SK-N-SH treated with all-trans-retinoic acid at 6 μM for 48 hours (cell line): ENCODE results near the gene TP53AIP1.

Source experiments
- ATAC-seq: fragments of 200-7000 bp; cut with Tn5 transposase; 3 replicates; pipeline ENCODE4 v1.9.1; 2020; ENCODE audit warnings: mild to moderate bottlenecking, moderate library complexity
- ARNTL ChIP-seq: fragments of 450-650 bp; formaldehyde crosslinking; IDR thresholded peaks from 2 replicates; pipeline ENCODE4 v1.5.0; 2020; ENCODE audit warnings: low read depth, mild to moderate bottlenecking, moderate library complexity, borderline replicate concordance
- BACH2 ChIP-seq: fragments of 250-450 bp; sonication (Bioruptor Pico); IDR thresholded peaks from 2 replicates; pipeline ENCODE4 v1.9.0; 2021; ENCODE audit warnings: mild to moderate bottlenecking, borderline replicate concordance
- CSDC2 ChIP-seq: fragments of 250-450 bp; sonication (Bioruptor Pico); IDR thresholded peaks from 2 replicates; pipeline ENCODE4 v1.5.0; 2020; ENCODE audit warnings: mild to moderate bottlenecking, moderate library complexity
- CSRNP3 ChIP-seq: fragments of 250-450 bp; sonication (Bioruptor Pico); IDR thresholded peaks from 2 replicates; pipeline ENCODE4 v1.5.1; 2021; ENCODE audit warnings: mild to moderate bottlenecking, moderate library complexity
- ESRRG ChIP-seq: fragments of 250-450 bp; sonication (Bioruptor Pico); IDR thresholded peaks from 2 replicates; pipeline ENCODE4 v1.6.1; 2021; ENCODE audit warnings: mild to moderate bottlenecking
- GLIS3 ChIP-seq: fragments of 250-450 bp; sonication (Bioruptor Pico); IDR thresholded peaks from 2 replicates; pipeline ENCODE4 v1.5.0; 2020; ENCODE audit warnings: mild to moderate bottlenecking, moderate library complexity
- ISL1 ChIP-seq: fragments of 250-450 bp; sonication (Bioruptor Pico); IDR thresholded peaks from 2 replicates; pipeline ENCODE4 v2.1.2; 2022; ENCODE audit warnings: mild to moderate bottlenecking, moderate library complexity
- OSR1 ChIP-seq: fragments of 250-450 bp; sonication (Bioruptor Pico); IDR thresholded peaks from 2 replicates; pipeline ENCODE4 v1.8.0; 2022; ENCODE audit warnings: moderate library complexity, mild to moderate bottlenecking, inconsistent platforms
- PPARA ChIP-seq: fragments of 250-450 bp; sonication (Bioruptor Pico); IDR thresholded peaks from 2 replicates; pipeline ENCODE4 v1.5.0; 2020; ENCODE audit warnings: mild to moderate bottlenecking, borderline replicate concordance
- RARB ChIP-seq: fragments of 250-450 bp; sonication (Bioruptor Pico); IDR thresholded peaks from 2 replicates; pipeline ENCODE4 v1.8.0; 2021; ENCODE audit warnings: mild to moderate bottlenecking, moderate library complexity
- SNAI2 ChIP-seq: fragments of 250-450 bp; sonication (Bioruptor Pico); IDR thresholded peaks from 2 replicates; pipeline ENCODE4 v1.5.0; 2020; ENCODE audit warnings: mild to moderate bottlenecking, moderate library complexity
- TCF4 ChIP-seq: fragments of 250-450 bp; sonication (Bioruptor Pico); IDR thresholded peaks from 2 replicates; pipeline ENCODE4 v1.8.0; 2021; ENCODE audit warnings: mild to moderate bottlenecking, moderate library complexity, borderline replicate concordance
- TOX ChIP-seq: fragments of 250-450 bp; sonication (Bioruptor Pico); IDR thresholded peaks from 2 replicates; pipeline ENCODE4 v1.8.0; 2021; ENCODE audit warnings: mild to moderate bottlenecking, moderate library complexity, borderline replicate concordance
- TSHZ2 ChIP-seq: fragments of 250-450 bp; sonication (Bioruptor Pico); IDR thresholded peaks from 2 replicates; pipeline ENCODE4 v1.5.0; 2020; ENCODE audit warnings: mild to moderate bottlenecking, moderate library complexity
- ZC3H10 ChIP-seq: fragments of 250-450 bp; sonication (Bioruptor Pico); IDR thresholded peaks from 2 replicates; pipeline ENCODE4 v1.5.1; 2021; ENCODE audit warnings: mild to moderate bottlenecking, moderate library complexity
- ZFP3 ChIP-seq: fragments of 250-450 bp; sonication (Bioruptor Pico); IDR thresholded peaks from 2 replicates; pipeline ENCODE4 v1.5.0; 2020; ENCODE audit warnings: mild to moderate bottlenecking, moderate library complexity
- ZFP30 ChIP-seq: fragments of 450-650 bp; formaldehyde crosslinking; IDR thresholded peaks from 2 replicates; pipeline ENCODE4 v1.5.0; 2022; ENCODE audit warnings: mild to moderate bottlenecking, moderate library complexity
- ZNF565 ChIP-seq: fragments of 450-650 bp; formaldehyde crosslinking; conservative IDR thresholded peaks from 2 replicates; pipeline ENCODE4 v1.5.0; 2020; ENCODE audit warnings: low read depth, mild to moderate bottlenecking, moderate library complexity
- ZNF70 ChIP-seq: fragments of 450-650 bp; formaldehyde crosslinking; IDR thresholded peaks from 2 replicates; pipeline ENCODE4 v1.5.0; 2020; ENCODE audit warnings: mild to moderate bottlenecking, moderate library complexity
- ZNF8 ChIP-seq: fragments of 450-650 bp; formaldehyde crosslinking; IDR thresholded peaks from 2 replicates; pipeline ENCODE4 v1.5.0; 2020; ENCODE audit warnings: mild to moderate bottlenecking, moderate library complexity
- TF ChIP-seq, protein P1 (sequence below): fragments of 250-450 bp; sonication (Bioruptor Pico); IDR thresholded peaks from 2 replicates; pipeline ENCODE4 v1.8.0; 2020; ENCODE audit warnings: mild to moderate bottlenecking, moderate library complexity, borderline replicate concordance
- TF ChIP-seq, protein P2 (sequence below): fragments of 250-450 bp; sonication (Bioruptor Pico); IDR thresholded peaks from 2 replicates; pipeline ENCODE4 v1.8.0; 2021; ENCODE audit warnings: low read depth, mild to moderate bottlenecking, moderate library complexity, borderline replicate concordance

TP53AIP1 gene

GRCh38 chr11:128907585-128907984 lies 35.1 kb downstream of the TP53AIP1 start:
- no peak for ATAC-seq
- TF ChIP-seq ZNF70 (CRISPR knock-in tag) = no peak
- TF ChIP-seq, protein P1, sequence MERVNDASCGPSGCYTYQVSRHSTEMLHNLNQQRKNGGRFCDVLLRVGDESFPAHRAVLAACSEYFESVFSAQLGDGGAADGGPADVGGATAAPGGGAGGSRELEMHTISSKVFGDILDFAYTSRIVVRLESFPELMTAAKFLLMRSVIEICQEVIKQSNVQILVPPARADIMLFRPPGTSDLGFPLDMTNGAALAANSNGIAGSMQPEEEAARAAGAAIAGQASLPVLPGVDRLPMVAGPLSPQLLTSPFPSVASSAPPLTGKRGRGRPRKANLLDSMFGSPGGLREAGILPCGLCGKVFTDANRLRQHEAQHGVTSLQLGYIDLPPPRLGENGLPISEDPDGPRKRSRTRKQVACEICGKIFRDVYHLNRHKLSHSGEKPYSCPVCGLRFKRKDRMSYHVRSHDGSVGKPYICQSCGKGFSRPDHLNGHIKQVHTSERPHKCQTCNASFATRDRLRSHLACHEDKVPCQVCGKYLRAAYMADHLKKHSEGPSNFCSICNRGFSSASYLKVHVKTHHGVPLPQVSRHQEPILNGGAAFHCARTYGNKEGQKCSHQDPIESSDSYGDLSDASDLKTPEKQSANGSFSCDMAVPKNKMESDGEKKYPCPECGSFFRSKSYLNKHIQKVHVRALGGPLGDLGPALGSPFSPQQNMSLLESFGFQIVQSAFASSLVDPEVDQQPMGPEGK = no peak
- no peak for TF ChIP-seq BACH2 (CRISPR knock-in tag)
- no peak for TF ChIP-seq CSDC2 (CRISPR knock-in tag)
- TF ChIP-seq ISL1 = no peak
- no peak for TF ChIP-seq TOX (CRISPR knock-in tag)
- no peak for TF ChIP-seq CSRNP3
- no peak for TF ChIP-seq OSR1 (CRISPR knock-in tag)
- no peak for TF ChIP-seq ARNTL
- TF ChIP-seq ZNF565 (CRISPR knock-in tag) = no peak
- no peak for TF ChIP-seq ZNF8 (CRISPR knock-in tag)
- no peak for TF ChIP-seq ZC3H10 (CRISPR knock-in tag)
- TF ChIP-seq ZFP30 (CRISPR knock-in tag) = no peak
- TF ChIP-seq, protein P2, sequence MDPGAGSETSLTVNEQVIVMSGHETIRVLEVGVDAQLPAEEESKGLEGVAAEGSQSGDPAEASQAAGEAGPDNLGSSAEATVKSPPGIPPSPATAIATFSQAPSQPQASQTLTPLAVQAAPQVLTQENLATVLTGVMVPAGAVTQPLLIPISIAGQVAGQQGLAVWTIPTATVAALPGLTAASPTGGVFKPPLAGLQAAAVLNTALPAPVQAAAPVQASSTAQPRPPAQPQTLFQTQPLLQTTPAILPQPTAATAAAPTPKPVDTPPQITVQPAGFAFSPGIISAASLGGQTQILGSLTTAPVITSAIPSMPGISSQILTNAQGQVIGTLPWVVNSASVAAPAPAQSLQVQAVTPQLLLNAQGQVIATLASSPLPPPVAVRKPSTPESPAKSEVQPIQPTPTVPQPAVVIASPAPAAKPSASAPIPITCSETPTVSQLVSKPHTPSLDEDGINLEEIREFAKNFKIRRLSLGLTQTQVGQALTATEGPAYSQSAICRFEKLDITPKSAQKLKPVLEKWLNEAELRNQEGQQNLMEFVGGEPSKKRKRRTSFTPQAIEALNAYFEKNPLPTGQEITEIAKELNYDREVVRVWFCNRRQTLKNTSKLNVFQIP (CRISPR knock-in tag) = no peak
- no peak for TF ChIP-seq ESRRG (CRISPR knock-in tag)
- no peak for TF ChIP-seq TSHZ2
- TF ChIP-seq GLIS3 (CRISPR knock-in tag) = no peak
- TF ChIP-seq SNAI2 (CRISPR knock-in tag) = no peak
- TF ChIP-seq, all 23 proteins: peak for 0

DNA sequence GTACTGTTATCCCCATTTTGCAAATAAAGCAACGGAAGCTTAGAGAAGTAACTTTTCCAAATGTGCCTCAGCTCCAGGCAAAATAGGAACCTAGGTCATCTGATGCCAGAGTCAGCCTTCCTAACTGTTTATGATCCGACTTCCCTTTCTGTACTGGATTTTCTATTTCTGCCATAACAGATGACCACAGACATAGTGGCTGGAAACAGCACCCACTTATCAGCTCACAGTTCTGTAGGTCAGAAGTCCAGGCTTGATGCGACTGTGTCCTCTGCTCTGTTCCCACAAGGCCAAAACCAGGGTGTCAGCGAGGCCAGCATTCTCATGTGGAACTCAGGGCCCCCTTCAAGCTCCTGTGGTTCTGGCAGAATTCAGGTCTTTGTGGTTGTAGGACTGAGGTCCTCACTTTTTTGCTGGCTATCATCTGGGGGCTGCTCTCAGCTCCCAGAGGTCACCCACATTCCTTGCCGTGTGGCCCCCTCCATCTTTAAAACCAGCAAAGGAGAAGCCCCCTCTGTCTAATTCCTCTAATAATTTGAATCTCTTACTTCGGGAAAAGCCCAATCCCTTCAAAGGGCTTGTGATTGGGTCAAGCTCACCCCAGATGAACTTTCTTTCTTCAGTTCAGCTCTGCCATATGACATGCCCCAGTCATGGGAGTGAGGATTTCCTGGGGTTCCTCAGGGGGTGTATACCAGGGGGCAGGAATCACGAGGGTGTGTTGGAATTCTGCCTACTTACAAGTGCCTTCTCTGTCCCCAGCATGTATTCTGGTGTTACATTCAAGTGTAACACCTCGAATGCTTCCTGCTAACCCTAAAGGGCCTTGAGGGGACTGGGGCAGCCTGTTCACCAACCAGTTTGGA lies 36.3 kb downstream of the TP53AIP1 start:
- TF ChIP-seq ESRRG (CRISPR knock-in tag) (no peak), ZNF70 (CRISPR knock-in tag) (no peak), ZNF8 (CRISPR knock-in tag) (no peak), OSR1 (CRISPR knock-in tag) (no peak), TCF4 (no peak), ZFP30 (CRISPR knock-in tag) (no peak), ZFP3 (CRISPR knock-in tag) (no peak), CSRNP3 (no peak), TSHZ2 (no peak), ISL1 (no peak), PPARA (CRISPR knock-in tag) (no peak), SNAI2 (CRISPR knock-in tag) (no peak), GLIS3 (CRISPR knock-in tag) (no peak), RARB (CRISPR knock-in tag) (no peak), ZNF565 (CRISPR knock-in tag) (no peak), ARNTL (no peak), BACH2 (CRISPR knock-in tag) (no peak), TOX (CRISPR knock-in tag) (no peak)
- TF ChIP-seq, protein P1 = no peak
- ATAC-seq = no peak
